ENCODE measurements around the gene OTOG.

Gene OTOG

DNA sequence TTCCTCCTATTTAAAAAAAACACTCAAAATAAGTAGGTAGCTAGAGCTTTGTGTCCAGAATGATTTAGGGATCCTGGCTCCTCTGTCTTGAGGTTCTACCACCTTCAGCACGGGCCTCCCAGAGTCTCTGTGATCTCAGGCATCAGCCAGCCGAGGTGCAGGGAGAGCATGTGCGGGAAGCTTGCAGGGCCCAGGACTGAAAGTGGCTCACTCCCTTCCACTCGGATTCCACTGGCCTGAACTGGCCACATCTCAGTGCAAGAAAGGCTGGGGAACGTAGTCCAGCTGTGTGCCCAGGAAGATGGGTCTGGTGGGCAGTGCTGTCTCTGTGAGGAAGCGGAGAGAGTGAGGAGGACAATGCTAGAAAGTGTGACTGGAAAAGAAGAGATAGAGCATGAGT is 104.0 kb downstream of the OTOG start:
- no peak for DNase-seq (ENCODE audit: low spot score)

DNA sequence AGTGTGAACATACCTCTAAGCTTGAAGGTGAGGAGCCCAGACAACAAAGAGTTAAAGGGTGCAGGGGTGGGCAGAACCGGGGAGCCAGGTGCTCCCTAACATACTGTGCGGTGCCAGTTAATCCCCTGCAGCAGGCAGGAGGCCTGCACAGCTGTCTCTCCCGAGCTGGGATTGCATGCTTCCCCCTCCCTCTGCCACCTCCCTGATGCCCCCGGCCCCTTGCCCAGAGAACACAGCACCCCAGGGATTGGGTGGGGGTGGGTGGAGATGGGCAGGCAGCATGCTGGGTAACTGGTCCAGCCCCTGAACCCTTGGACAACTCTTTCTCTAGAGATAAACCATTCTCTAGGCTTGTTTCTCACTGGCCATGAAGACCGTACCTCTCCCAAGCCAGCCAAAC is 104.6 kb downstream of the OTOG start:
- no peak for DNase-seq (ENCODE audit: low spot score)

DNA sequence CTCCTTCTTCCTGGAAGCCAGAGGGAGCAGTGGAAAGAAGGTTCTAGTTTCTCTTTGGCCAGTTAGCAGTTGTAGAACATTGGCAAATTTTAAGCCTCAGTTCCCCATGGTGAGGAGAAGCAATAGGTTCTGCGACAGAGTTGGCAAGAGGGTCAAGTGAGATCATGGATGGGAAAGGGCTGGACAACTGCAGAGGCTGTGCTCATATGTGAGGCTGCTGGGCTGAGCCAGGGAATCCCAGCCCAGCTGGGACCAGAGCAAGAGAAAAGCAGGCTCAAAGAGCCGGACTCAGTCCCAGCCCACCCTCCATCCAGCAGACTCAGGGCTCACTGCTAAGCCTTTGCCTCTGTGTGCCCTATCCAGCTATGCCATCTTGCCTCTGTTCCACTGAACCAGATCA is 105.5 kb downstream of the OTOG start:
- no peak for DNase-seq (ENCODE audit: low spot score)

DNA sequence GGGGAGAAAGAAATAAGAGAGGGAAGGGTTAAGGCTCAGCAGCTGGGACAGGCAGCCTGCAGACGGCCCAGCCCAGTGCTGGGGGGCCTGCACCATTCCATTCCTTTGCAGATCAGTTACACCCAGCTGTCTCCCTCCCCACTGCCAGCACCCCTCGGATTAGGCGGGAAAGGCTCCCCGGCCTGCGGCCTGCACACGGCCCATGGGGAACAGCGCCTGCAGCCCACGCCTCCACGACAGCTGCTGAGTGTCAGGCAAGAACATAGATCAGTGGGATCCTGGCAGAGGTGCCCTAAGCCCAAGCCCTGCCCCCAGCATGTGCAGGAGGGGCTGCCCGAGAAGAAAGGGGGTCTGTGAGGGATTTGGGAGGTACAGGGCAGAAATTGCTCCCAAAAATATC is 106.6 kb downstream of the OTOG start:
- DNase-seq (ENCODE audit: low spot score): no peak

DNA sequence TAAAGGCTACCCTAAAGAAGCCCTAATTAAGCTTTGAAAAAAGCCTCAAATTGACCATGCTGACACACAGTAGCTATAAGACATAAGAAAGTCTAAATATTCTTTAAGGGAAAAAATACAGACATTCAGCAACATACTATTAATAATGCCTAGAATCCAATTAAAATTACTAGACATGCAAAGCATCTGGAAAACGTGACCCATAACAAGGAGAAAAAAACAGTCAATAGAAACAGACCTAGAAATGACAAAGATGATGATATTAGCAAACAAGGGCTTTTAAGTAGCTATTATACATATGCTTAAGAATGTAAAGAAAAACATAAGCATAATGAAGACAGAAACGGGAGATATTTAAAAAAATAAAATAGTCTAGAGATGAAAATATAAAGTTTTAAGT is 108.6 kb downstream of the OTOG start:
- DNase-seq (ENCODE audit: low spot score): no peak

DNA sequence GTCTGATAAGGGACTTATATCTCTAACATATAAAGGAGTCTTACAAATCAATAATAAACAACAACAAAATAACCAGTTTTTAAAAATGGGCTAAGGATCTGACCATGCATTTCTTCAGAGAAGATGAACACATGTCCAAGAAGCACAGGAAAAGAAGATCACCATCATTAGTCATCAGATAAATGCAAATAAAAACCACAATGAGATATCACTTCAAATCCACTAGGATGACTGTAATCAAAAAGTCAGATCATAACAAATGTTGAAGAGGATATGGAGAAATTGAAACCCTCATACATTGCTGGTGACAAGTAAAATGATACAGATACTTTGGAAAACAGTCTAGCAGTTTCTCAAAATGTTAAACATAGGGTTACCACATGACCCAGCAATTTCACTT is 111.2 kb downstream of the OTOG start:
- no peak for DNase-seq (ENCODE audit: low spot score)

DNA sequence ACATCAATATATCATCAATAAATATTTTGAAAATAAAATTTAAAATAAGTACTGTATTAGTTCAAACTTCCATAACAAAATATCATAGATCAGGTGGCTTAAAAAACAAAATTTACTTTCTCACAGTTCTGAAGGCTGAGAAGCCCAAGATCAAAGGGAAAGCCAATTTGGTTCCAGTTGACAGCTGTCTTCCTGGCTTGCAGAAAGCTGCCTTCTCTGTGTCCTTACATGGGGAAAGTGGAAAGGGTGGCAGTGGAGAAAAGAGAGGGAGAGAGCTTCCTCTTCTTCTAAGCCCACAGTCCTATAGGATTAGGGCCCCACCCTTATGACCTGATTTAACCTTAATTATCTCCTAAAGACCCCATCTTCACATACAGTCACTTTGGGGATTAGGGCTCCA is 121.1 kb downstream of the OTOG start:
- DNase-seq (ENCODE audit: low spot score): no peak

DNA sequence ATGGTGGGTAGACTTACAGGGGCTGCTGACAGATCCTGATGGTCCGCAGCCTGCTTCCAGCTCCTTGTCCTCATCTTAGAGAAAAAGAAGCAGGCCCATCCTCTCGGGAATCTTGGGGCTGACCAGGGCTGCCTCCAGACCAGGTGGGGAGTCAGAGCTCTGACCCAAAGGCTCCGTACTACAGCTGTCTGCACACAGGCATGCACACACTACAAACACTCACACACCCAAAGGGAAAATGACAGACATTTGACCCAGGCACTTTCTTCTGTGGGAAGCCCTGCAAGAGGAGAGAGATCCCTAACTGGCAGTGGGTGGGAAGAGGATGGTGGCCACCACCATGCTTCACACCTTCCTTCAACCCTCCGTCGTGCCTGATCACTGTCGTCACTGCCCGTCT is 125.4 kb downstream of the OTOG start:
- DNase-seq (ENCODE audit: low spot score): no peak

DNA sequence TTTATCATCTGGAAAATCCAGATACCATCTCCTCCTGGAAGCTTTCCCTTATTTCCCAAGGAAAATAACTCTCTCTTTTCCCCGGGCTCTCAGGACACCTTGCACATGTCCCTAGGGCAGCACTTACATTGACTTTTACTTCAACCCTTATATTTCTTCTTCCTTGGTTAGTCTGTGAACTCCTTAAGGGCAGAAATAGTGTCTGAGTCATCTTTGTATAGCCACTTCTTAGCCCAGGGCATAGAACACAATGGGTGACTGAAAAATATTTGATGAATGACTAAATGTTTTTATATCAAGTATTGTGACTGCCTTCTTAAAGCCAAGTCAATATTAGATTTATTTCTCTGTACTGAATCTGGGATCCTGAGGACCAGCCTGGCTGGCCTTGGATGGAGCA is 126.9 kb downstream of the OTOG start:
- DNase-seq (ENCODE audit: low spot score): no peak

DNA sequence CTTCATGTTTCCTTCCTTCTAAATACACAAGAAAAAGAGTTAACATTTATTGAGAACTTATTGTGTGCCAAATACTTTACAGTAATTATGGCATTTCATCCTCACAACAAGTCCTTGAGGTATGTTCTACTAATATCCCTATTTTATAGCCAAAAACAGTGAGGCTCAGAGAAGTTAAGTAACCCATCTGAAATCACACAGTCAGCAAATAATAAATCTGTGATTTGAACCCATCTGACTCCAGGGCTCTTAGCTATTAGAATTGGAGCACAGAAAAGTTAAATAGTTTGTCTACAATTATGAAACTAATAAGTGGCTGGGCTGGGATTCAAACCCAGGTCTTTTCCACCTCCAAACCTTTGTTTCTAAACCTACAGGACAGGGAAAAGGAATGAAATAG is 135.8 kb downstream of the OTOG start:
- DNase-seq (ENCODE audit: low spot score): no peak

DNA sequence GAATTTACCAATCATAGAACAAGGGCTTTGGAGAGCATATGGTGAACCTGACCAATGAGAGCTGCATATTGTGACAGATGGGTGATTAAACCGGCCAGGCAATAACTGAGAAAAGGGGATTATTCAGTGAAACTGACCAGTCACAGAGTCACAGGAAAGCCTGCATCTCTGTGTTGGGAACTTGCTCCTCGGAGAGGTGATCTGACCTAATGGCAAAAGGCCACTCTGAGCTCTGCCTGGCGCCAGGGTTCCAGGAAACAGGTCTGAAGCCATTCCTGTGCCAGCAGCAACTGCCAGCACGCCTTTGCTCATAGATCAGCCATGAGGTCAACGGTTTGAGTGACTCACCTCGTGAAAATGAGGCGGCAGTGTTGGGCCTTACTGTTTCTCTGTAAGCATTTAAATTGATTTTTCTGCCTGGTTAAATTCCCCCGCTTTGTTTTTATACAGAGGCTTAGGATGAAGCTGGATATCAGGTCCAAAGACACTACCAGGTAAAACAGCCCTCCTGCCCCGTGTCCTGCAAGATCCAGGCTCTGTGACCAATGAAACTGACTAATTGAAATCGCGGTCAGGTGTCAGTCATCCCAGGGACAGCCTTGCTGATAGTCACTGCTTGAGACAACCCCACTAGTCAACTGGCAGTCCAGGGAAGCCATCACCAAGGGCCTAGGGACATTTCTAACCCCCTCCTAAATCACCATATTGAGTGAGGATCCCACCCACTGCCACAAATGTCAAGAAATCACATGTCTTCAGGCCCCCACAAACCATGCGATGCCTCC is 136.5 kb downstream of the OTOG start:
- no peak for DNase-seq (ENCODE audit: low spot score)

DNA sequence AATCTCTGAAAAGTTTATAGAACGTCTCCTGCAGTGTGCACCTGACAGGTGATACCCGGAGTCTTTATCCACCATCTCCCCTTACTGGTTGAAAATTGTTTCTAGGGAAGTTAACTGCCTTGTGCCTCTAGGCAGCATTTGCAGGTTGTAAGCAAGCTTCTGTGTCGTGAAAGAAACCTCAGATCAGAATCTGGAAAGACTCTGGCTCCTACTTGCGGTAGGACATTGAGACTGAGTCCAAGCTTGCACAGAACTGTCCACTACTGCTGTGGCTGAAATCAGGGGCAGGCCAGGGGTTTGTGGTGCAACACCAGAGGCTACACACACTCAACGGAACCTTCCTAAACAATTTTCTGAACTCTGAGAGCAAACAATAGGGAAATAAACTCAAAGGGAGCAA is 137.5 kb downstream of the OTOG start:
- DNase-seq (ENCODE audit: low spot score): no peak

DNA sequence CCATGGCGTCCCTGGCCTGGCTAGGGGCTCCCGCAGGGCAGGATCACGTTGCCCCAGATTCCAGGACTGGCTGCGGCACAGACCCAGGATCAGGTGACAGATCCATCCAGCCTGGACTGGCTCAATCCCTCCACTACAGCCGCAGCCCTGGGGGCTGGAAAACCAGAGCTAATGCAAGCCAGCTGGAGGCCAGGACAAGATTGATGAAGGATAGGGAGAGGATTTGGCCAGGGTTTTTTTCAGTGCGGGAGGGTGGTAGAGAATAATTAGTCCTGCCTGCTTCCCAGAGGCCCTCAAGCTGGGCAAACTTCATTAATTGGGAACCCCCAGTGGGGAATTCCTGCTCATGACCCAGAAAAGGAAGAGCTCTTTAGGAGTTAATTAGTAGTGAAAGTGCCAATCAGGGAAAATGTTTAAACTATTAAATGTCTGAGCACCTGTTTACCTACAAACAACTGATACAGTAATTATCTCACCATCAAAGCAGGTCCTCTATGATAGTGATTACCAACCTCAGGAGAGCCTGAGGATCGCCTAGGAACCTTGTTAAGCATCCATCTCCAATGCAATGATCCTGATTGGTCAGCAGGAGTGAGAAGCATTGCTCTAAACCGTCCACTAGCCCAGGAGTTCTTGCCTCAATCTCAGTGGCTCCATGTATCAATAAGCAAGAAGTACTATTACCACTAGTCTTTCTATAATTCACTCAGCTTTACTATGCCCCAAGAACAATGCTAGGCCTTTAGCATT is 139.3 kb downstream of the OTOG start:
- no peak for DNase-seq (ENCODE audit: low spot score)

DNA sequence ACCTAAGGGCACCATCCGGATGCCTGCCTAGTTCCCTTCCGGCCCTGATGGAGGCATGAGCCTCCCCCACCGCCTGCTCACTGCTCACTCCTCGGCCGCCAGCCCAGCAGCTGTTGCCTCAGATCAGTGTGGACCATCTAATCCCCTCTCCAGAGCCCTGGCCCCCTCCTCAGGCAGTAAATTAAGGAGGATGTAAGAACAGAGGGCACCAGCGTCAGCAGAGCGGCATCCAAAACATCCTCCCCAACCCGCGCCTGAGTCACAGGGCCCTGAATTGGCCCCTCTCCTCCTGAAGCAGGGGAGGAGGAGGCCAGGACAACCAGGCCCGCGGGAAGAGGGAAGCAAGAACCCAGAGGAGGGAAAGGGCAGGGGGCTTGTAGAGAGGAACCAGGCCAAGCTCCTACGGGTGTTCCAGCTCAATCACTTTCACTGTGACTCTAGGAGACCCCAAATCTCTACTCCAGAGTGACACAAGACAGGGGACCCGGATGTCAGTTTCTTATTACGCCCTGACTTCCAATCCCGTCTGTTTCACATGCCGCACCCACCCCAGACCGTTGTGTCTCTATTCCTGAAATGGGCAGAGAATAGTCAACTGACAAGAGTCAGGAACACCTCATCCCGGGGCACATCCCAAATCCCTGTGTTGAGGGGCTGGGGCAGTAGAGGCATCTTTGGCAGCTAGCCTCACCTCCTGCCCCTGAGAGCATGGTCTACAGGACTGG is 141.0 kb downstream of the OTOG start:
- DNase-seq (ENCODE audit: low spot score): no peak

DNA sequence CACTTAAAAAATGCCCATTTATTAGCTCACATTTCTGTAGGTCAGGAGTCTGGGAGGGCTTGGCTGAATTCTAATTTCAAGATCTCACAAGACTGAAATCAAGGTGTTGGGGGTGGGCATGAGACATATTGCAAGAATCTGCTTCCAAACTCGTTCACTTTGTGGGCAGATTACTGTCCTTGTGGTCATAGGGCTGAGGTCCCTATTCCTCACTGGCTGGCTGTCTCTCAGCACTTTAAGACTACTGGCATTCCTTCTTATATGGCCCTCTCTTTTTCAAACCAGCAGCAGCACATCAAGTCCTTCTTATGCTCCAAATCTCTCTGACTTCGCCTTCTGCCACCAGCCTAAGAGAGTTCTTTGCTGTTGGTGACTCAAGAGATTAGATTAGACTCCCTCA is 144.5 kb downstream of the OTOG start:
- no peak for DNase-seq (ENCODE audit: low spot score)

DNA sequence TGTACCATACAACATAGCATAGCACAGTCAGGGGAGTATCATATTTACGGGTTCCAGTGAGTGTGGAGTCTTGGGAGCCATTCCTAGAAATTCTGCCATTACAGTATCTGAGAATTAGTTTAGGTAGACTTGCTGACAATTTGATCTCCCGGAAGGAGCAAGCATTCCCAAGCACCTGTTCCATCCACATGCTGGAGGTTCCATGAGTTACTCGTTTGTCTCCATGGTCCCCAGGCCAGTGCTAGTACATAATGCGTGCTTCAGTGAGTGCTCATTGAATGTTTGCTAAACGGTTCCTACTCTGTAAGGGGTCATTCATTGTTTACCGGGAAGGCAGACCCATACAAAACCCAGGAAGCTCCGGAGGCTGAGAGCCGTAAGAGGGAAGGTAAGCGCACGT is 144.9 kb downstream of the OTOG start:
- DNase-seq (ENCODE audit: low spot score): no peak

DNA sequence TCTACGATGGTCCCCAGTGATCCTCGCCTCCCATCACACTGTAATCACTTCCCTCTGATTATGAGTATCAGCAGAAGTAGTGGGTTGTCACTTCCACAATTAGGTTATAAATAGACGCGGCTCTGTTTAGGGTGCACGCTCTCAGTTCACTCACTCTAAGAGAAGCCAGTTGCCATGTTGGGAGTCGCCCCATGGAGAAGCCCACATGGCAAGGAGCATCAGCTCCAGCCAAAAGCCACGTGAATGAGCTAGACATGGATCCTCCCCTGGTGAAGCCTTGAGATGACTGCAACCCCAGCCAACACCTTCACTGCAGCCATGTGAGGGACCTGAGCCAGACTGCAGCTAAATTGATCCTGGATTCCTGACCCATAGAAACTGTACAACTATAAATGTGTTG is 145.9 kb downstream of the OTOG start:
- DNase-seq (ENCODE audit: low spot score): no peak

DNA sequence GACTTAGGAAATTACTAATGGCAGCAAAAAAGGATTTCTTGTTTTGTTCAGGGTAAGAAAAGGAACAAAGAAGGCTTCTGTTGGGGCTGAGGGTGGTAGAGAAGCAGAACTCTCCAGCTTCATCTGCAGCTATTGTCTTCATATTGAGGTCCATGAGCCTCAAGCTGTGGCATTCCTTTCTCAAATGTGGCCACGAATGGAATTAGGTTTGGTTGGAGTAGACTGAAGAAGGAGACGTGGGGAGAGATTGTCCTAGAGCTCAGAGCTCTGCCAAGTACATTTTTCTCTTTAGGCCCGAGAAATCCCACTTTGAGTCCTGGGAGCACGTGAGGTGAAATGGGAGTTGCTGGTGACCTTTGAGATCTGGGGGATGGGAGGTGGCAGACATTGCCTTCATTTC is 146.5 kb downstream of the OTOG start:
- no peak for DNase-seq (ENCODE audit: low spot score)

DNA sequence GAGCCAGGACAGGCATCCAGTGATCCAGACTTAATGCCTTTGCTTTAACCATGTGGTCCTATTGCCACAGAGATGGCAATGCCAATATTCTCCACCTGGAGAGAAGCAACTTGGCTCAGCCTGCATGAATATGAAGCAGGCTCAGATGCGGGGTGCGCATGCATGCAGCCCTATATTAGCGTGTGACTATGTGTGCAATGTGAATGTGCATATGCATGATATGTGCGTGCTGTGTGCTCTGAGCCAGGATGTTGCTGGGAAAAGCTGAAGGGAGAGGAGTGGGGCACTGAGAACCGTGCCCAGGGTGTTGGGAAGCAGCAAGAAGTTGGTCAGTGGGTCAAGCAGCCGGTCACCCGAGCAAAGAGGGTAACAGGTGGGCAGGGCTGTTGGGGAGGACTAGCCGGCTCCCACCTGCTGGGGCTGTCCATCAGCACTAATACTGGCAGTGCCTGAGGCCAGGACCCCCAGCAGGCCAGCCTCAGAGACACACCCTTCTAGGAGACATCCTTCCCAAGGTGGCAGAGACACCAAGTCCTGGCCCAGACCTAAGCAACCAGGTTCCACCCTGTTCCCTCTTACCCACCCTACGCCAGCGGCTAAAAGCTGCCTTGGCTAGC is 147.5 kb downstream of the OTOG start:
- no peak for DNase-seq (ENCODE audit: low spot score)

DNA sequence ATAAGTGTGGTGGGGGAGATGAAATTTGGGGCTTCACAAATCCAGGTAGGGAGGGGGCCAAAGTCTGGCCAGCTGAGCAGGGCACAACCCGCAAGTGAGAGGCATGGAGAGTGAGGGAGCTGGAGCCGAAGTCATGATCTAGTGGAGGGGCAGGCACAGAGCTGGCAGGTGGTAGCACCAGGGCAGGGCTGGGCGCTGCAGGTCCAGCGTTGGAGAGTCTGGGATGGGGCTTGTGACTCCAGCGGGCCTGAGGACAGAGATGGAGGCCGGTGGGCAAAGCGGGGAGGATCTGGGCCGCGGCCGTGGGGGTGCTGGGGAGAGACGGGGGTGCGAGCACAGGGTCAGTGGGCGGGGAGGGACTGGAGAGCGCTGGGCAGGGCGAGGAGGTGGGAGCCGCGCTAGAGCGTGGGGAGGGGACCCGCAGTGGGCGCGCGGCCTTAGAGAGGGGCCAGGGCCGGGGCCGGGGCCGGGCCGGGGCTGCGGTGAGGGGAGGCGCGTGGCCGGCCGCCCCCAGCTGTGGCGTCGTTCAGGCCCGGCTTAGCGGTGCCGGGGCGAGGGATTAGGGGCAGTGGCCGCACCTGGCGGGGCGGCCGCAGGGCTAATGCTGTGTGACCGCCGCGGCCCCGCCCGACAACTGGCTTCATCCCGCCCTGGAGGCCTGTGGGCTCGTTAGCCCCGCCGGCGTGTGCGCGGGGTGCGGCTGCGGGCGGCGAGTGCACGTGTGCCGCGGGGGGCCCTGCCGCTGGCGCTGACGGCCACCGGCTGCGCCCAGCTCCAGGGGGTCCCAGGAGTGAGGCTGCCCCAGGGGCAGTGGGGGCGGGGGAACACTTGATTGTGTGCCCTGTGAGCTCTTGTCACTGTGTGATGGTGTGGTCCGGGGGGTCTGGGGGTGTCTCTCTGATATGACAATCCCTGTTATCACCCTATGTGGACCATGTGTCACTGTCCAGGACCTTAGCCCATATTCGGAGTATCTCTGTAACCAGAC is 148.7 kb downstream of the OTOG start:
- DNase-seq (ENCODE audit: low spot score): no peak

DNA sequence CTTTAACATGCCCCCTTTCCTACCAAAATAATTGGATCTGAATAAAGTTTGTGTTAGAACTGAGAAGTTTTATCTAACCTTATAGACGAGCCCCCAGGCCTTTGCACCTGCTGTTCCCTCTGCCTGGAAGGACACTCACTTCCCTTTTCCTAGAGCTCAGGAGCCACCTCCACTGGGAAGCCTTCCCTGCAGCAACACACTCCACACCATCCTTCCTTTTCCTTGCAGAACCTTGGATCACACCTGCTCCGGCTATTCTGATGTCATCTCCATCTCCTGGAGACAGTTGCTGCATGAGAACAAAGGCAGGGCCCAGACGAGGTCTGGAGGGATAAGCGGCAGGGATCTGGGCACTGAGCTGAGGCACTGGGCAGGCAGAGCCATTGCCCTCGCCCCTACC is 149.7 kb downstream of the OTOG start:
- DNase-seq (ENCODE audit: low spot score): no peak
